Activated CD4-positive, alpha-beta T cell treated with anti-CD3 and anti-CD28 coated beads for 1 hour (primary cell): ENCODE results near the gene DEPDC5.

ENCODE experiments used
- DNase-seq: peaks from one replicate; pipeline ENCODE4 v3.0.0-alpha.2; 2020

DEPDC5 gene

GRCh38 chr22:31818481-31819392 lies 64.9 kb downstream of the DEPDC5 start:
- no peak for DNase-seq

GRCh38 chr22:31820655-31821054 lies 66.8 kb downstream of the DEPDC5 start:
- DNase-seq: no peak

- no peak for DNase-seq
Measured at GRCh38 chr22:31821572-31821971, 67.8 kb downstream of the DEPDC5 start.

DNA sequence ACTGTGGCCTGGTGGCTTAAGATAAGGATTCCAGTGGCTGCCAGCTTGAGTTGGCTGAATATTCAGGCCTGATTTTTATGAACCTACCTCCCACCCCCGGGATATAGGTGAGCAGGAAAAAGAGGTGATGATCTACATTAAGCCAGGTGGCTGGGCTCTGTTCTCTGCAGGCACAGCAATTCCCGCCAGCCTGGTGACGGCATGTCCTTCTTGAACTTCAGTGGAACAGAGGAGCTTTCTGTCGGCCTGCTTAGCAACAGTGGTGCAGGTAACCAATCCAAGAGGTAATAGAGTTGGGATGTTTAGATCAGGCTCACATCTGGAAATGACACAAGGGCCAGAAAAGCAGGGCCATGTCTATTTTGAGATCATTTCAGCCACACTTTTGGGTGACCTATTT lies 68.7 kb downstream of the DEPDC5 start:
- DNase-seq: no peak

DNA sequence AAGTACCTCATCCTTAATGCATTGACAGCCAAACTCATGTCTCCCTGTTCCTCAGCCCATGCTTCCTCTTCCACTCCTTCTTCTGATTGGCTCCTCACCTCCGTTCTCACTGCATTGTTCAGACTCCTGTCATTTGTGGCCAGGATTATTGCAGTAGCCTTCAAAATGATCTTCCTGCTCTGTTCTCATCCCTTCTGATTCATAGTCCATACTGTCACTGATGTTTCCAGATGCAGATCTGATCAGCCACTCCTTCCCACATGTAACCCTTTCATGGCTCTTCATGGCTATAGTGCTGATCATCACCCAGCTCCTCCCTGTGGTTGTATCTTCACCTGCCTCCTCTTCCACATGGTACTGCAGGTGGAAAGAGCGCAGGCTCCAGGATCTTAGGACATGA lies 71.7 kb downstream of the DEPDC5 start:
- DNase-seq: no peak

- no peak for DNase-seq
Measured at GRCh38 chr22:31826443-31826842, 72.6 kb downstream of the DEPDC5 start.

DNA sequence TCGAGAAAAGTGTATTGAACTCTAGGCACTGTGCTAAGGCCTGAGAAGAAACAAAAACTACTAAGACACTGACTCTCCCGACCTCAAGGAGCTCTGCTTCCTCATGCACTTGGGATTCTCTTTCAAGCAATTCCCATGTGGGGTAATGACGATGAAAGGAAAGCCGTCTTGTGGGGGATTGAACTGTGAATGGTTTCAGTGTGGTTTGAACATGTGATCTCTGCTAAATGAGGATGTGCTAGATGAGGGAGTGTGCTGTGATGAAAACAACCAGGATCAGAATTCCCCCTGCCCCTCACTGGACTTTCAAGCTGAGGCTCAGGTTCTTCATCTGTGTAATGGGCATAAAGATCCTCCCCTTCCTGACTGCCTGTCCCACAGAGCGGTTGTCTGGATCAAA lies 74.9 kb downstream of the DEPDC5 start:
- no peak for DNase-seq

DNA sequence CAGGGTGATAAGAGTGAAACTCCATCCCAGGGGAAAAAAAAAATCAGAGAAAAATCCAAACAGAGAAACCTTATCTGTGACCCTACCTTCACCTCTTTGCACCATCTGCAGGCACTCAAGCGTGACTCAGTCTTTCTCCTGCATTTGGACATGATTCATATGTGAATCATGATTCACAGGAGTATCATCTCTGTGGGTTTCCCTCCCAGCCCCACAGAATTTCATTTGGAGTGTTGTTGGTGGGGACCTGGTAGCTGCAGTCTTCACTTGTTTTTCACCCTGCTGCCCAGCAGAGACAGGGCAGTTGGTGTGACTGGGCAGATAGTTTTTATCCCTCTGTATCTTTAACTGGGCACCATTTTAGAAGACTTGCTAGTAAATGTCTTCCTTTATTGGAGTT lies 75.7 kb downstream of the DEPDC5 start:
- no peak for DNase-seq

- DNase-seq: no peak
Measured at GRCh38 chr22:31830721-31831070, 76.9 kb downstream of the DEPDC5 start.

DNA sequence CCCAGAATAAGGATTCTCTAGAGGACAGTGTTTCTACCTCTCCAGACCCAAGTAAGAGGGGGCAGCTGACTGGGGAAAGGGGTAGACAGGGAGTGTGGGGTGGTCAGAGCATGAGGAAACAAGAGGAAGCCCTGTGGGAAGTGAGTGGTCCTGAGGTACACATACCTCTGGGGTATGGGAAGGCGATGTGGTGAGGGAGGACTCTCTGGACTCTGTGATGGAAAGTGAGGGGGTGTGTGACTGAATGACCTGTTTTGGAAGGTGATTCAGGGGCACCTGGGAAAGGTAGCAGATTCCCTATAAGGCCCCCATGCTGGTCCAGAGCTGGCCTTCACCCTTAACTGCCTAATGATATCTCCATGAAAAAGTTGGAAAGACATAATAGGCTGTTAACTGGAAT lies 80.1 kb downstream of the DEPDC5 start:
- no peak for DNase-seq

- DNase-seq: no peak
Measured at GRCh38 chr22:31836010-31836409, 82.2 kb downstream of the DEPDC5 start.

GRCh38 chr22:31838917-31839316 lies 85.1 kb downstream of the DEPDC5 start:
- DNase-seq: no peak

- DNase-seq: no peak
Measured at GRCh38 chr22:31839986-31840385, 86.2 kb downstream of the DEPDC5 start.

DNA sequence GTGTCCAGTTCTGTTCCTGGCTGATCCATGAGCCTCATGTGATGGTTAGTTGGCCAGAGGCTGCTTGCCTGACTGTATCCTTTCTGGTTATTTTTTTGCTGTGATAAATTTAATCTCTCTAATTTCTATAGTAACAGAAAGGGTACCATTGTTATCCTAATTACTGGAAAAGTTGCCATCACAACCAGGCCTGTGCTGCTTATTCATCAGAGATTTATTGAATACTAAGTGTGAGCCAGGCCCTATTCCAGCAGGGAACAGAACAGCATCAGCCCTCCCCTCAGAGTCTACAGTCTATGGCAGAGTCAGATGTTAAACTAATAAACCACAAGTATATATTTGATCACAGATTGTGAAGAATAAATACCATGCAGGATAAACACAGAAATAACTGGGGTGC lies 86.8 kb downstream of the DEPDC5 start:
- DNase-seq: no peak

GRCh38 chr22:31841078-31841827 lies 87.4 kb downstream of the DEPDC5 start:
- no peak for DNase-seq

- DNase-seq: no peak
Measured at GRCh38 chr22:31843526-31843925, 89.7 kb downstream of the DEPDC5 start.

- no peak for DNase-seq
Measured at GRCh38 chr22:31844941-31845340, 91.1 kb downstream of the DEPDC5 start.

GRCh38 chr22:31846161-31847115 lies 92.6 kb downstream of the DEPDC5 start:
- no peak for DNase-seq

DNA sequence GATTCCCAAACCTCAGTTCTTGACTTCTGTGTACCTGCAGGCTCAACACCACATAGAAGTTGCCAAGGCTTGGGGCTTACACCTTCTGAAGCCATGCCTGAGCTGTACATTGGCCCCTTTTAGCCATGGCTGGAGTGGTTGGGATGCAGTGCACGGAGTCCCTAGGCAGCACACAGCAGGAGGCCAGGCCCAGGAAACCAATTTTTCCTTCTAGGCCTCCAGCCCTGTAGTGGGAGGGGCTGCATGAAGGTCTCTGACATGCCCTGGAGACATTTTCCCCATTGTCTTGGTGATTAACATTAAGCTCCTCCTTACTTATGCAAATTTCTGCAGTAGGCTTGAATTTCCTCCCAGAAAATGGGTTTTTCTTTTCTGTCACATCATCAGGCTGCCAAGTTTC lies 94.6 kb downstream of the DEPDC5 start:
- no peak for DNase-seq

DNA sequence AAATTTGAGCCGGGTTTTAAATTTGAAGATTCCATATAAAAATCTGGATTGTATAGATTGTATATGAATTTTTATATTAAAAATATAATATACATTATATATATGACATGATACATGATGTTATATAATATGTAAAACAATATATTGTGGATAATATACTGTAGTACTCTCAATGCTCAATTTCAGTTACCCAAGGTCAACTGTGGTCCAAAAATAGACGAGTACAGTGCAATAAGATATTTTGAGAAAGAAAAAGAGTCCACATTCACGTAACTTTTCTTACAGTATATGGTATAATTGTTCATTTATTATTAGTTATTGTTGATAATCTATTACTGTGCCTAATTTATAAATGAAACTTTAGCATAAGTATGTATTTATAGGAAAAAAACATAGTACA lies 96.3 kb downstream of the DEPDC5 start:
- DNase-seq: no peak

DNA sequence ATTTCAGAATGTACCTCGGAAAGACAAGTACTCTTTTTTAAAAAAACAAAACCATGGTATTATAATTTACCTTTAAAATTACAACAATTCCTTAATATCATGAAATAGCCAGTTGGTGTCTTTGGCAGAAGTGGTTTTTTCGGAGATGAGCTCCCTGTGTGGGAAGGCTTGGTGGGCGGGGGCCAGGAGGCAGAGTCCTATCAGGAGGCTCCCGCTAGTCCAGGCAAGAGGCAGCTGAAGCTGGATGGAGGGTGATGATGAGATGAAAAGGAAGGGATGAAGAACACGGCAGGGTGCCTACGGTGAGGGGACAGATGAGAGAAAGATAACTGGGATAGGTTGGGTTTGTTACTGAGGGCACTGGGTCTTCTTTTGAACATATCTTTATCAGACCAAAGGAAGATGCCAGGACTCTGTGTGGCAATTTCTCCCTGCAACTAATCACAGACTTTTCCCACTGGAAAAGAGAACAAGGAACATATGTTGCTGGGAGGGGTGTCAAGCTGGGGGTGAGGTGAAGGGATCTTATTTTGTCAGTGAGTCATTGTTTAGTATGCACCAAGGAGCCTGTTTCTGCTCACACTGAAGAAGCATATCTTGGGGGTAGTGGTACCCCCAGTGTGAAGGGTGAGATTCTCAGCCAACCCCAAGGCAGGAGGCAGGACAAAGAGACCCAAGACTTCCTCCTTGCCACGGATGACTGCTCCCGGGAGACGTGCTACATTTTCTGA lies 99.0 kb downstream of the DEPDC5 start:
- no peak for DNase-seq

GRCh38 chr22:31853736-31854495 lies 100.1 kb downstream of the DEPDC5 start:
- no peak for DNase-seq
